K562 (cell line): ENCODE results near the gene NR2F1.

ENCODE experiments used
- ATF1 ChIP-seq, 2 experiments: fragments of 450-650 bp in 1 of 2; IDR thresholded peaks; 2 replicates each; pipeline ENCODE4 v1.6.1; 2016; ENCODE audit warnings: missing compliant biosample characterization in 1 of 2, missing genetic modification characterization in 1 of 2
- NR2C1 ChIP-seq, 2 experiments: fragments of 450-650 bp; IDR thresholded peaks; 2 replicates each; pipeline ENCODE4 v1.6.1; 2017; ENCODE audit warnings: mild to moderate bottlenecking in 2 of 2, antibody characterized with exemption in 1 of 2, inconsistent platforms in 1 of 2, missing compliant biosample characterization in 1 of 2, missing genetic modification characterization in 1 of 2
- POLR2A ChIP-seq: fragments of 450-650 bp; conservative IDR thresholded peaks from 2 replicates; pipeline ENCODE4 v1.6.1; 2016
- RFX5 ChIP-seq: IDR thresholded peaks from 2 replicates; pipeline ENCODE4 v1.6.1; 2011; ENCODE audit warnings: low read depth, mild to moderate bottlenecking, improper control_type of control experiment, low read length
- TF ChIP-seq, protein P1 (sequence below): fragments of 450-650 bp; IDR thresholded peaks from 2 replicates; pipeline ENCODE4 v1.6.1; 2017; ENCODE audit warnings: antibody characterized with exemption, mild to moderate bottlenecking

DNA sequence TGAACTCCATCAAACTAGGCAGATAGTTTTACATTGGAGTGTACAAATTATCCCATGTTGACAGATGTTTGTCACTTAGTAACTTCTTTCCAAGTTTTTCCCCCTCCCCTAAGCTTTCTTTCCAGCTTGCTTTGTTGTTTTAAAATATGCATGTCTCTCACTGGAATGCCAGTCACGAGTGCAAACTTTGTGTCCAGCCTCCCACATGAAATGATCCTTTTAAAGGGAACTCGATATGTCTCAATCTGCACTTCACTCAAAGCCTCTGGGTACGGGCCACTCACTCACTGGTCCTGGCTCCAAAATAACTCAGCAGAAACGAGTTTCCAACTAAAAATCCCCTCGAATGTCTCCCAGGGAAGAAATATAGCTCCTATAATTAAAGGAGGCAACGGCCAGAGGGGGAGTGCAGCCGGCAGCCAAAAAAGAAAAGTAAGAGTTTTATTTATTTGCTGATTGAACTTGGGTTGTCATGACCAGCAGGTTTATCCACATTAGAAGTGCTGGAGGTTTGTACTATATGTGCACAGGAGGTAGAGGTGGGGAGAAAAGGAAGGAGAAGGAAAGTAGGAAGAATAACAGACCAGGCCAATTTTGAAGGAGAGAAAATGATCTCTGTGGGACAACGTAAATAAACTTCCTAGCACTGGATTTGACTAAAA lies 17.5 kb downstream of the NR2F1 start:
- TF ChIP-seq POLR2A (no peak), NR2C1 (IDR thresholded peaks at IDR 0.05) (no peak), NR2C1 (tag; IDR thresholded peaks at IDR 0.05) (no peak), RFX5 (no peak), ATF1 (CRISPR knock-in tag; IDR thresholded peaks at IDR 0.05) (no peak), ATF1 (tag; IDR thresholded peaks at IDR 0.05) (no peak)
- TF ChIP-seq, protein P1, sequence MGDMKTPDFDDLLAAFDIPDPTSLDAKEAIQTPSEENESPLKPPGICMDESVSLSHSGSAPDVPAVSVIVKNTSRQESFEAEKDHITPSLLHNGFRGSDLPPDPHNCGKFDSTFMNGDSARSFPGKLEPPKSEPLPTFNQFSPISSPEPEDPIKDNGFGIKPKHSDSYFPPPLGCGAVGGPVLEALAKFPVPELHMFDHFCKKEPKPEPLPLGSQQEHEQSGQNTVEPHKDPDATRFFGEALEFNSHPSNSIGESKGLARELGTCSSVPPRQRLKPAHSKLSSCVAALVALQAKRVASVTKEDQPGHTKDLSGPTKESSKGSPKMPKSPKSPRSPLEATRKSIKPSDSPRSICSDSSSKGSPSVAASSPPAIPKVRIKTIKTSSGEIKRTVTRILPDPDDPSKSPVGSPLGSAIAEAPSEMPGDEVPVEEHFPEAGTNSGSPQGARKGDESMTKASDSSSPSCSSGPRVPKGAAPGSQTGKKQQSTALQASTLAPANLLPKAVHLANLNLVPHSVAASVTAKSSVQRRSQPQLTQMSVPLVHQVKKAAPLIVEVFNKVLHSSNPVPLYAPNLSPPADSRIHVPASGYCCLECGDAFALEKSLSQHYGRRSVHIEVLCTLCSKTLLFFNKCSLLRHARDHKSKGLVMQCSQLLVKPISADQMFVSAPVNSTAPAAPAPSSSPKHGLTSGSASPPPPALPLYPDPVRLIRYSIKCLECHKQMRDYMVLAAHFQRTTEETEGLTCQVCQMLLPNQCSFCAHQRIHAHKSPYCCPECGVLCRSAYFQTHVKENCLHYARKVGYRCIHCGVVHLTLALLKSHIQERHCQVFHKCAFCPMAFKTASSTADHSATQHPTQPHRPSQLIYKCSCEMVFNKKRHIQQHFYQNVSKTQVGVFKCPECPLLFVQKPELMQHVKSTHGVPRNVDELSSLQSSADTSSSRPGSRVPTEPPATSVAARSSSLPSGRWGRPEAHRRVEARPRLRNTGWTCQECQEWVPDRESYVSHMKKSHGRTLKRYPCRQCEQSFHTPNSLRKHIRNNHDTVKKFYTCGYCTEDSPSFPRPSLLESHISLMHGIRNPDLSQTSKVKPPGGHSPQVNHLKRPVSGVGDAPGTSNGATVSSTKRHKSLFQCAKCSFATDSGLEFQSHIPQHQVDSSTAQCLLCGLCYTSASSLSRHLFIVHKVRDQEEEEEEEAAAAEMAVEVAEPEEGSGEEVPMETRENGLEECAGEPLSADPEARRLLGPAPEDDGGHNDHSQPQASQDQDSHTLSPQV: no peak
